ENCODE results near the gene UBA52. TPM values are rescaled to one million over a fixed set of nuclear protein-coding genes. Genes with fewer than 3 reads are reported as not detected.
A peak's percentile ranks its signal among the peaks of the same experiment; 100 is the strongest.

Gene UBA52
- total and polyA plus RNA-seq, 10 of the 15 experiments (the other 5 are each of a cell fraction or from before 2014, with no cell fraction given), result 1,131 to 2,392 (median 1,645) TPM

- TF ChIP-seq ZNF592 (IDR thresholded peaks at IDR 0.05), result no peak
- TF ChIP-seq RCOR1 (conservative IDR thresholded peaks at IDR 0.05; ENCODE audit: low read depth, low read length), result 0 out of 2 replicates have a peak, but pooled peaks have one; percentile 55
- TF ChIP-seq SIX5 (IDR thresholded peaks at IDR 0.05; ENCODE audit: low read depth, low read length, severe bottlenecking), result peak; percentile 81
- TF ChIP-seq ZNF207 (IDR thresholded peaks at IDR 0.05; ENCODE audit: borderline replicate concordance), result peak; percentile 77; the same call in 1 of the 2 replicates
- TF ChIP-seq RB1 (IDR thresholded peaks at IDR 0.05; ENCODE audit: borderline replicate concordance), result peak; percentile 83; the same call in 1 of the 2 replicates
- TF ChIP-seq CBFB (IDR thresholded peaks at IDR 0.05; ENCODE audit: low read depth), result peak; percentile 23; the same call in 1 of the 2 replicates
- no peak for TF ChIP-seq EZH2 (IDR thresholded peaks at IDR 0.05; ENCODE audit: borderline replicate concordance, control insufficient read depth, low read depth, low read length)
- TF ChIP-seq MYC (IDR thresholded peaks at IDR 0.05; ENCODE audit: insufficient read depth, insufficient read length, insufficient replicate concordance, low read length, severe bottlenecking), result peak; percentile 84
- no peak for TF ChIP-seq PAX8 (IDR thresholded peaks at IDR 0.05)
- TF ChIP-seq SUZ12 (IDR thresholded peaks at IDR 0.05; ENCODE audit: unreplicated experiment), result no peak
- TF ChIP-seq RELA (IDR thresholded peaks at IDR 0.05; ENCODE audit: borderline replicate concordance, partially characterized antibody), result peak; percentile 89
- no peak for TF ChIP-seq SMAD1 (IDR thresholded peaks at IDR 0.05; ENCODE audit: low read depth, partially characterized antibody)
- TF ChIP-seq HDGF (IDR thresholded peaks at IDR 0.05), result no peak
- TF ChIP-seq USF1 (IDR thresholded peaks at IDR 0.05; ENCODE audit: borderline replicate concordance, extremely low read length, insufficient read depth, low read depth, low read length), result peak; percentile 94
- TF ChIP-seq LARP7 (IDR thresholded peaks at IDR 0.05), result peak; percentile 96
- peak; percentile 50 to 90 for TF ChIP-seq EGR1 (IDR thresholded peaks at IDR 0.05; ENCODE audit: borderline replicate concordance in 1 of 2, low read depth in 2 of 2, low read length in 2 of 2)
- peak; percentile 77; the same call in 1 of the 2 replicates for TF ChIP-seq ATF3 (IDR thresholded peaks at IDR 0.05; ENCODE audit: borderline replicate concordance, extremely low read depth, low read depth, low read length)
- TF ChIP-seq, protein P1, sequence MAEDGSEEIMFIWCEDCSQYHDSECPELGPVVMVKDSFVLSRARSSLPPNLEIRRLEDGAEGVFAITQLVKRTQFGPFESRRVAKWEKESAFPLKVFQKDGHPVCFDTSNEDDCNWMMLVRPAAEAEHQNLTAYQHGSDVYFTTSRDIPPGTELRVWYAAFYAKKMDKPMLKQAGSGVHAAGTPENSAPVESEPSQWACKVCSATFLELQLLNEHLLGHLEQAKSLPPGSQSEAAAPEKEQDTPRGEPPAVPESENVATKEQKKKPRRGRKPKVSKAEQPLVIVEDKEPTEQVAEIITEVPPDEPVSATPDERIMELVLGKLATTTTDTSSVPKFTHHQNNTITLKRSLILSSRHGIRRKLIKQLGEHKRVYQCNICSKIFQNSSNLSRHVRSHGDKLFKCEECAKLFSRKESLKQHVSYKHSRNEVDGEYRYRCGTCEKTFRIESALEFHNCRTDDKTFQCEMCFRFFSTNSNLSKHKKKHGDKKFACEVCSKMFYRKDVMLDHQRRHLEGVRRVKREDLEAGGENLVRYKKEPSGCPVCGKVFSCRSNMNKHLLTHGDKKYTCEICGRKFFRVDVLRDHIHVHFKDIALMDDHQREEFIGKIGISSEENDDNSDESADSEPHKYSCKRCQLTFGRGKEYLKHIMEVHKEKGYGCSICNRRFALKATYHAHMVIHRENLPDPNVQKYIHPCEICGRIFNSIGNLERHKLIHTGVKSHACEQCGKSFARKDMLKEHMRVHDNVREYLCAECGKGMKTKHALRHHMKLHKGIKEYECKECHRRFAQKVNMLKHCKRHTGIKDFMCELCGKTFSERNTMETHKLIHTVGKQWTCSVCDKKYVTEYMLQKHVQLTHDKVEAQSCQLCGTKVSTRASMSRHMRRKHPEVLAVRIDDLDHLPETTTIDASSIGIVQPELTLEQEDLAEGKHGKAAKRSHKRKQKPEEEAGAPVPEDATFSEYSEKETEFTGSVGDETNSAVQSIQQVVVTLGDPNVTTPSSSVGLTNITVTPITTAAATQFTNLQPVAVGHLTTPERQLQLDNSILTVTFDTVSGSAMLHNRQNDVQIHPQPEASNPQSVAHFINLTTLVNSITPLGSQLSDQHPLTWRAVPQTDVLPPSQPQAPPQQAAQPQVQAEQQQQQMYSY (CRISPR knock-in tag; IDR thresholded peaks at IDR 0.05), result no peak
- TF ChIP-seq ZNF217 (IDR thresholded peaks at IDR 0.05), result no peak
These were observed at the start of gene UBA52 (continued) for GRCh38 chr19:18571564-18572344.
